Esophagus squamous epithelium (tissue), 4 donors: ENCODE measurements around the gene RNLS.

Experiments used
- POLR2A ChIP-seq, 4 donors: fragments of 450-650 bp; IDR thresholded peaks; one replicate each; pipeline ENCODE4 v1.6.1; 2017; ENCODE audit warnings: antibody characterized with exemption in 4 of 4, mild to moderate bottlenecking in 4 of 4, moderate library complexity in 3 of 4
- TF ChIP-seq, protein P1 (sequence below), 6 experiments: fragments of 450-650 bp in 4 of 6; fragments of 200-600 bp in 2 of 6; sonication (generic) in 2 of 6; IDR thresholded peaks; one replicate each; pipeline ENCODE4 v1.5.1; 2016 to 2019; ENCODE audit warnings: antibody characterized with exemption in 6 of 6, mild to moderate bottlenecking in 4 of 6, moderate library complexity in 4 of 6

GRCh38 chr10:88541116-88541626 is 41.9 kb downstream of the RNLS start:
- TF ChIP-seq, protein P1, sequence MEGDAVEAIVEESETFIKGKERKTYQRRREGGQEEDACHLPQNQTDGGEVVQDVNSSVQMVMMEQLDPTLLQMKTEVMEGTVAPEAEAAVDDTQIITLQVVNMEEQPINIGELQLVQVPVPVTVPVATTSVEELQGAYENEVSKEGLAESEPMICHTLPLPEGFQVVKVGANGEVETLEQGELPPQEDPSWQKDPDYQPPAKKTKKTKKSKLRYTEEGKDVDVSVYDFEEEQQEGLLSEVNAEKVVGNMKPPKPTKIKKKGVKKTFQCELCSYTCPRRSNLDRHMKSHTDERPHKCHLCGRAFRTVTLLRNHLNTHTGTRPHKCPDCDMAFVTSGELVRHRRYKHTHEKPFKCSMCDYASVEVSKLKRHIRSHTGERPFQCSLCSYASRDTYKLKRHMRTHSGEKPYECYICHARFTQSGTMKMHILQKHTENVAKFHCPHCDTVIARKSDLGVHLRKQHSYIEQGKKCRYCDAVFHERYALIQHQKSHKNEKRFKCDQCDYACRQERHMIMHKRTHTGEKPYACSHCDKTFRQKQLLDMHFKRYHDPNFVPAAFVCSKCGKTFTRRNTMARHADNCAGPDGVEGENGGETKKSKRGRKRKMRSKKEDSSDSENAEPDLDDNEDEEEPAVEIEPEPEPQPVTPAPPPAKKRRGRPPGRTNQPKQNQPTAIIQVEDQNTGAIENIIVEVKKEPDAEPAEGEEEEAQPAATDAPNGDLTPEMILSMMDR (IDR thresholded peaks at IDR 0.05): no peak
- TF ChIP-seq POLR2A (IDR thresholded peaks at IDR 0.05): no peak
